ENCODE data around the gene C1QTNF6.

DNA sequence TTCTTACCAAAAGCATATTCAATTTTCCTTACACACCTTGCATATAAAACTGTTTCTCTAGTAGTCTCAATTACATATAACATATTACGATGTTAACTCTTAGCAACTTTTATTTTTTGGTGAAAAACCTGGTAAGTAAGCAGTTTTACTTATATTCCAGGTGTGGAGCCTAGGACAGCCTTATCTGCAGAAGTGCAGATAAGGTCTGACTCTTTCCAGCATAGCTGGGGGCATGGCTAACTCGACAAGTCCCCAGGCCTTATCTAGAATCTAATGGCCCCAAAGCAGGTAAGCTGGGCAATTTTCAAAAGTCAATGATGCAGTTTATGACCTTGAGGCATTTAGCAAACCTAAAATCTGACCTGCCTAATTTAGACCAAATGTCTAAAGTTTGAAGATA lies 4.2 kb upstream of the C1QTNF6 start:
- TF ChIP-seq, protein P1, sequence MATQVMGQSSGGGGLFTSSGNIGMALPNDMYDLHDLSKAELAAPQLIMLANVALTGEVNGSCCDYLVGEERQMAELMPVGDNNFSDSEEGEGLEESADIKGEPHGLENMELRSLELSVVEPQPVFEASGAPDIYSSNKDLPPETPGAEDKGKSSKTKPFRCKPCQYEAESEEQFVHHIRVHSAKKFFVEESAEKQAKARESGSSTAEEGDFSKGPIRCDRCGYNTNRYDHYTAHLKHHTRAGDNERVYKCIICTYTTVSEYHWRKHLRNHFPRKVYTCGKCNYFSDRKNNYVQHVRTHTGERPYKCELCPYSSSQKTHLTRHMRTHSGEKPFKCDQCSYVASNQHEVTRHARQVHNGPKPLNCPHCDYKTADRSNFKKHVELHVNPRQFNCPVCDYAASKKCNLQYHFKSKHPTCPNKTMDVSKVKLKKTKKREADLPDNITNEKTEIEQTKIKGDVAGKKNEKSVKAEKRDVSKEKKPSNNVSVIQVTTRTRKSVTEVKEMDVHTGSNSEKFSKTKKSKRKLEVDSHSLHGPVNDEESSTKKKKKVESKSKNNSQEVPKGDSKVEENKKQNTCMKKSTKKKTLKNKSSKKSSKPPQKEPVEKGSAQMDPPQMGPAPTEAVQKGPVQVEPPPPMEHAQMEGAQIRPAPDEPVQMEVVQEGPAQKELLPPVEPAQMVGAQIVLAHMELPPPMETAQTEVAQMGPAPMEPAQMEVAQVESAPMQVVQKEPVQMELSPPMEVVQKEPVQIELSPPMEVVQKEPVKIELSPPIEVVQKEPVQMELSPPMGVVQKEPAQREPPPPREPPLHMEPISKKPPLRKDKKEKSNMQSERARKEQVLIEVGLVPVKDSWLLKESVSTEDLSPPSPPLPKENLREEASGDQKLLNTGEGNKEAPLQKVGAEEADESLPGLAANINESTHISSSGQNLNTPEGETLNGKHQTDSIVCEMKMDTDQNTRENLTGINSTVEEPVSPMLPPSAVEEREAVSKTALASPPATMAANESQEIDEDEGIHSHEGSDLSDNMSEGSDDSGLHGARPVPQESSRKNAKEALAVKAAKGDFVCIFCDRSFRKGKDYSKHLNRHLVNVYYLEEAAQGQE (tag by site-specific recombination; IDR thresholded peaks at IDR 0.05) = no peak
- no peak for TF ChIP-seq ZNF121 (tag by site-specific recombination; IDR thresholded peaks at IDR 0.05)
- no peak for TF ChIP-seq ZNF24 (tag by site-specific recombination; IDR thresholded peaks at IDR 0.05)
- no peak for TF ChIP-seq ZNF133 (tag by site-specific recombination; IDR thresholded peaks at IDR 0.05)
- TF ChIP-seq, protein P2, sequence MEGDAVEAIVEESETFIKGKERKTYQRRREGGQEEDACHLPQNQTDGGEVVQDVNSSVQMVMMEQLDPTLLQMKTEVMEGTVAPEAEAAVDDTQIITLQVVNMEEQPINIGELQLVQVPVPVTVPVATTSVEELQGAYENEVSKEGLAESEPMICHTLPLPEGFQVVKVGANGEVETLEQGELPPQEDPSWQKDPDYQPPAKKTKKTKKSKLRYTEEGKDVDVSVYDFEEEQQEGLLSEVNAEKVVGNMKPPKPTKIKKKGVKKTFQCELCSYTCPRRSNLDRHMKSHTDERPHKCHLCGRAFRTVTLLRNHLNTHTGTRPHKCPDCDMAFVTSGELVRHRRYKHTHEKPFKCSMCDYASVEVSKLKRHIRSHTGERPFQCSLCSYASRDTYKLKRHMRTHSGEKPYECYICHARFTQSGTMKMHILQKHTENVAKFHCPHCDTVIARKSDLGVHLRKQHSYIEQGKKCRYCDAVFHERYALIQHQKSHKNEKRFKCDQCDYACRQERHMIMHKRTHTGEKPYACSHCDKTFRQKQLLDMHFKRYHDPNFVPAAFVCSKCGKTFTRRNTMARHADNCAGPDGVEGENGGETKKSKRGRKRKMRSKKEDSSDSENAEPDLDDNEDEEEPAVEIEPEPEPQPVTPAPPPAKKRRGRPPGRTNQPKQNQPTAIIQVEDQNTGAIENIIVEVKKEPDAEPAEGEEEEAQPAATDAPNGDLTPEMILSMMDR (tag by site-specific recombination; IDR thresholded peaks at IDR 0.05) = no peak
- no peak for TF ChIP-seq ZNF311 (tag by site-specific recombination; IDR thresholded peaks at IDR 0.05; ENCODE audit: borderline replicate concordance)
- no peak for TF ChIP-seq ATF2 (tag by site-specific recombination; IDR thresholded peaks at IDR 0.05; ENCODE audit: low read depth)
- no peak for TF ChIP-seq YY1 (tag by site-specific recombination; IDR thresholded peaks at IDR 0.05)
